B cell (primary cell): ENCODE data around the gene OR2F2. TPM values are rescaled to one million over a fixed set of nuclear protein-coding genes. Genes with fewer than 3 reads are reported as not detected.

Experiments used
- ATAC-seq: fragments of 200-7000 bp; cut with Tn5 transposase; one replicate; pipeline ENCODE4 v1.10.0; 2021; ENCODE audit warnings: low read depth, mild to moderate bottlenecking, moderate number of reproducible peaks, moderate library complexity
- CTCF ChIA-PET: fragments of 350-600 bp; sonication (Branson Sonifier 250); formaldehyde crosslinking; loops from one replicate; lab custom pipeline; 2021; ENCODE audit warnings: antibody characterized with exemption, inconsistent platforms; lab: Charles Lee
- POLR2A ChIA-PET: fragments of 350-600 bp; sonication (Branson Sonifier 250); formaldehyde crosslinking; loops from one replicate; lab custom pipeline; 2021; ENCODE audit warnings: antibody characterized with exemption; lab: Charles Lee
- DNase-seq: peaks from one replicate; pipeline ENCODE4 v3.0.0; 2013
- H2AFZ ChIP-seq: 2 replicates; pipeline ENCODE4 v1.6.1; 2012; ENCODE audit warnings: mild to moderate bottlenecking, low read depth, low read length; ENCODE audit not compliant: insufficient read depth, poor library complexity, severe bottlenecking
- H3K27ac ChIP-seq, 2 donors: 1 replicate in 1 of 2; 2 replicates in 1 of 2; pipeline ENCODE4 v1.5.1; 2012 to 2013; ENCODE audit warnings: low read length in 2 of 2, mild to moderate bottlenecking in 2 of 2, moderate library complexity in 1 of 2
- H3K27me3 ChIP-seq, 4 experiments: fragments of 200-600 bp in 1 of 4; sonication (generic) in 1 of 4; replicated peaks in 1 of 4; 1 replicate in 2 of 4; 2 replicates in 2 of 4; pipeline versions ENCODE4 v1.6.1 to v1.7.0; 2013 to 2016; ENCODE audit warnings: low read length in 3 of 4, mild to moderate bottlenecking in 2 of 4, mixed read lengths in 1 of 4, moderate library complexity in 1 of 4; ENCODE audit not compliant: insufficient read depth in 4 of 4, control insufficient read depth in 3 of 4; ENCODE audit errors: control extremely low read depth in 1 of 4
- H3K36me3 ChIP-seq, 2 experiments: replicated peaks in 1 of 2; 1 replicate in 1 of 2; 2 replicates in 1 of 2; pipeline versions ENCODE4 v1.6.1 to v1.7.1; 2013; ENCODE audit warnings: low read length in 1 of 2; ENCODE audit not compliant: insufficient read depth in 2 of 2, control insufficient read depth in 1 of 2; ENCODE audit errors: control extremely low read depth in 1 of 2, extremely low read depth in 1 of 2
- H3K4me1 ChIP-seq, 2 donors: fragments of 200-600 bp in 1 of 2; sonication (generic) in 1 of 2; 1 replicate in 1 of 2; 2 replicates in 1 of 2; pipeline versions ENCODE4 v1.5.1 to v1.6.1; 2013 to 2017; ENCODE audit warnings: low read length in 2 of 2; ENCODE audit not compliant: control insufficient read depth in 2 of 2, insufficient read depth in 2 of 2
- H3K4me2 ChIP-seq: replicated peaks from 2 replicates; pipeline ENCODE3; 2012; ENCODE audit warnings: mild to moderate bottlenecking, low read depth, low read length; ENCODE audit not compliant: poor library complexity, severe bottlenecking
- H3K4me3 ChIP-seq, 5 experiments: fragments of 200-600 bp in 1 of 5; sonication (generic) in 1 of 5; 1 replicate in 3 of 5; 2 replicates in 2 of 5; pipeline versions ENCODE4 v1.5.1 to v1.7.0; 2011 to 2016; ENCODE audit warnings: low read length in 4 of 5, mild to moderate bottlenecking in 4 of 5, low read depth in 2 of 5, control low read depth in 1 of 5, moderate library complexity in 1 of 5; ENCODE audit not compliant: insufficient read depth in 1 of 5; ENCODE audit errors: control extremely low read depth in 1 of 5, extremely low read depth in 1 of 5
- H3K79me2 ChIP-seq: fragments of 200-600 bp; sonication (generic); one replicate; pipeline ENCODE4 v1.6.0; 2016; ENCODE audit warnings: low read length; ENCODE audit not compliant: control insufficient read depth, insufficient read depth
- H3K9ac ChIP-seq: fragments of 200-600 bp; sonication (generic); 2 replicates; pipeline ENCODE4 v1.6.1; 2017; ENCODE audit warnings: mild to moderate bottlenecking, low read length, moderate library complexity
- H3K9me3 ChIP-seq, 3 donors: one replicate each; pipeline versions ENCODE4 v1.6.1 to v1.7.1; 2013; ENCODE audit warnings: low read length in 2 of 3; ENCODE audit not compliant: control insufficient read depth in 2 of 3, insufficient read depth in 1 of 3; ENCODE audit errors: control extremely low read depth in 1 of 3
- H4K20me1 ChIP-seq: 2 replicates; pipeline ENCODE4 v1.6.0; 2012; ENCODE audit warnings: mild to moderate bottlenecking, low read length; ENCODE audit not compliant: insufficient read depth, control insufficient read depth, poor library complexity, severe bottlenecking
- H3K27ac Mint-ChIP-seq: one replicate; pipeline ENCODE4 v1.8.0; 2021; ENCODE audit warnings: mixed read lengths
- H3K27me3 Mint-ChIP-seq: one replicate; pipeline ENCODE4 v1.8.0; 2021; ENCODE audit warnings: mixed read lengths
- H3K4me1 Mint-ChIP-seq: one replicate; pipeline ENCODE4 v1.8.0; 2021; ENCODE audit warnings: mixed read lengths
- H3K4me3 Mint-ChIP-seq: one replicate; pipeline ENCODE4 v1.8.0; 2021; ENCODE audit warnings: mixed read lengths
- H3K9me3 Mint-ChIP-seq: one replicate; pipeline ENCODE4 v1.8.0; 2022; ENCODE audit warnings: mixed read lengths; ENCODE audit not compliant: insufficient read depth
- CTCF ChIP-seq: fragments of 200-600 bp; IDR thresholded peaks from one replicate; pipeline ENCODE4 v1.8.0; 2022; ENCODE audit warnings: antibody characterized with exemption, mild to moderate bottlenecking
- EZH2 ChIP-seq: IDR thresholded peaks from 2 replicates; pipeline ENCODE4 v1.6.1; 2012; ENCODE audit warnings: borderline replicate concordance, low read depth, mild to moderate bottlenecking, moderate library complexity, low read length; ENCODE audit not compliant: insufficient read depth, poor library complexity, severe bottlenecking
- WGBS: methylation state at CpG from one replicate; pipeline ENCODE4 v1.1.5; 2013; ENCODE audit warnings: missing lambda C conversion rate; ENCODE audit not compliant: insufficient coverage; 5-methylcytosine and 5-hydroxymethylcytosine counted together
- intact Hi-C: fragments of 100-400 bp; cut with micrococcal nuclease; formaldehyde crosslinking; loops from one replicate; pipeline ENCODE4 v1.10.0; 2022
- polyA plus RNA-seq: library from polyadenylated mRNA; depleted of rRNA; stranded (reverse); fragments of >200 nt; gene quantifications from 2 replicates; pipeline ENCODE4 v1.2.3, GENCODE V29; 2012
- total RNA-seq, 2 donors: library from RNA; stranded (reverse); fragments of 120-200 nt in 1 of 2; gene quantifications; 1 replicate in 1 of 2; 2 replicates in 1 of 2; pipeline versions ENCODE4 v1.2.3 to v1.2.4, GENCODE V29; 2013 to 2022

Gene OR2F2
- total and polyA plus RNA-seq, 2 donors (not counting 1 experiment from before 2014, with no cell fraction given), result not detected

DNA sequence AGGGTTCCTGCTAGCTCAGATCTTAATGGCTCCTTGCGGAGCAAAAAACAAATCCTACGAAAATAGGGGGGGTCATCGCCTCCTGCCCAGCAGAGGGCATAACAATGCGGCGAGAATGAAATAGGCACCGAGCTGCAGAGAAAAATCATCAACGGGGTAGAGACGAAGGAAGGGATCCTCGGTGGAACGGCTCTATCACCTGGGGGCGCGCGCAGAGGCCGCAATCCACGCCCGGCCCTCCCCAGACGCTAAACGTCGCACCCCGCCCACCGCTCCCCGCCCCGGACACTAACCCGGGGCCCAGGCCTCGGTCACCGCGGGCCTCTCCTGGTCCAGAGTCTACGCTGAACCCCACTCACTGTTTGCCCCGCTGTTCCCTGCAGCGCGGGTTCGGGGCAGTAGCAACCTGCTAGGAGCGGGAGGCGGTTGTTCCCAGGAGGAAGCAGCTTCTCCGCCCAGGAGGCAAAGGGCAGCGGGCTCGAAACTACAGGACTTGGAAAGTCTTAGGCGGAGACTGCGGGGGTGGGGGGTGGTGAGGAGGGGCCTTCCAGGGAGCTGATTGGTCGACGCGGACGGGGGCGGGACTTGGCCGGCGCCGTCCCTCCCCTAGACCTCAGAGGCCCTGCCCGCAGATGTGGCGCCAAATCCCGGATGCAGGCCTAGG is 33.2 kb upstream of the OR2F2 start, which contains the start of gene TCAF1:
Gene TCAF1 (minus strand): TSS at position 509 of the 664 bp plus-strand sequence. CDS start 25,568 bp downstream, outside the sequence.
- peak within 1 kb of the TSS; percentile 99 for H3K4me3 Mint-ChIP-seq
- TF ChIP-seq EZH2, result no peak
- peak; percentile 42 for TF ChIP-seq CTCF
- WGBS, result 1% methylated on average over 46 of the region's 50 CpGs
- peak within 1 kb of the TSS; percentile 100 for H2AFZ ChIP-seq
- H3K36me3 ChIP-seq, result no peaks in the 10 kb centered on the region
- CTCF ChIA-PET, result interaction anchor here (1.0 to 2.6 kb wide), 7 partner anchors 10 to 662 kb away, joined by 3 to 15 read pairs (median 4); no protein-coding TSS in a partner anchor
- no peaks in the 10 kb centered on the region for H4K20me1 ChIP-seq
- H3K9ac ChIP-seq, result peak within 1 kb of the TSS; percentile 94
- H3K4me2 ChIP-seq, result peak within 1 kb of the TSS; percentile 86
- no peaks in the 10 kb centered on the region for H3K9me3 Mint-ChIP-seq
- peaks cover 6 to 10% of the 10 kb centered on the region in 2 donors for H3K4me1 ChIP-seq
- ATAC-seq (peak; percentile 95), DNase-seq (peak; percentile 92)
- H3K4me1 Mint-ChIP-seq, result peaks cover 24% of the 10 kb centered on the region
- peaks cover 25% of the 10 kb centered on the region for H3K79me2 ChIP-seq
- POLR2A ChIA-PET, result interaction anchor here (0.6 to 1.1 kb wide), 2 partner anchors 9 to 490 kb away, joined by 3 to 8 read pairs; no protein-coding TSS in a partner anchor
- intact Hi-C loops, result loop anchor here (2.0 to 5.0 kb wide), 2 partner anchors 521 to 614 kb away; partner anchors contain the start of genes CASP2 and ZYX
- H3K27me3 ChIP-seq, result no peaks in the 10 kb centered on the region
- H3K27ac ChIP-seq, result peak within 1 kb of the TSS; percentile 34 to 67
- no peaks in the 10 kb centered on the region for H3K9me3 ChIP-seq
- H3K4me3 ChIP-seq, result peak within 1 kb of the TSS; percentile 59 to 96 (median 87)
- no peaks in the 10 kb centered on the region for H3K27me3 Mint-ChIP-seq
- peak within 1 kb of the TSS; percentile 95 for H3K27ac Mint-ChIP-seq
